ENCODE measurements around the gene UPF1. TPM values are rescaled to one million over a fixed set of nuclear protein-coding genes. Genes with fewer than 3 reads are reported as not detected.

The UPF1 gene
- total and polyA plus RNA-seq, 2 of the 13 experiments (the other 11 are each of a cell fraction or from before 2014, with no cell fraction given): 16.9 to 41.8 TPM

- Histone ChIP-seq H3K4me3 (replicated peaks in 1 of 3; ENCODE audit: insufficient read depth in 1 of 3, low read depth in 2 of 3, low read length in 3 of 3) (no peak overlapping the region), H2AFZ (ENCODE audit: low read length) (no peak overlapping the region), H3K36me3 (replicated peaks in 1 of 2; ENCODE audit: control insufficient read depth in 1 of 2, insufficient read depth in 2 of 2, low read length in 2 of 2) (no peaks in the 10 kb centered on the region), H3K9ac (ENCODE audit: insufficient read depth, low read depth, low read length) (no peak overlapping the region), H3K27ac (ENCODE audit: extremely low read length, insufficient read depth, low read length) (no peak overlapping the region), H3K27me3 (ENCODE audit: control insufficient read depth in 1 of 2, insufficient read depth in 2 of 2, low read length in 2 of 2) (peaks cover 0 to 1% of the 10 kb centered on the region in 2 experiments; a peak in 1 of 5 replicates), H4K20me1 (ENCODE audit: insufficient read depth, low read length) (peaks cover 12% of the 10 kb centered on the region), H3K9me3 (ENCODE audit: low read length) (no peaks in the 10 kb centered on the region), H3K79me2 (ENCODE audit: insufficient read depth, low read length) (peaks cover 19% of the 10 kb centered on the region), H3K4me1 (ENCODE audit: insufficient read depth, low read length) (peaks cover 13% of the 10 kb centered on the region; the same call in 1 of the 2 replicates), H3K4me2 (ENCODE audit: low read depth, low read length) (no peak overlapping the region)
- FAIRE-seq: no peak
- no peak for ATAC-seq
- POLR2A ChIA-PET: interaction anchor here (2.1 kb wide), 1 partner anchor 12 kb away, joined by 8 read pairs; no protein-coding TSS in a partner anchor
- WGBS (ENCODE audit: low lambda C conversion rate): 30% methylated on average over 6 of the region's 6 CpGs
- CTCF ChIA-PET (ENCODE audit: low intra/inter-chr PET ratio, low total read pairs): no interaction called here
- TF ChIP-seq NFE2L2 (IDR thresholded peaks at IDR 0.05; ENCODE audit: low read length) (no peak), SRSF4 (IDR thresholded peaks at IDR 0.05; ENCODE audit: low read depth, low read length, poor library complexity, severe bottlenecking) (no peak), ZNF607 (CRISPR knock-in tag; IDR thresholded peaks at IDR 0.05; ENCODE audit: borderline replicate concordance) (no peak), ZNF337 (CRISPR knock-in tag; IDR thresholded peaks at IDR 0.05; ENCODE audit: borderline replicate concordance, low read depth) (no peak), ARNT2 (CRISPR knock-in tag; IDR thresholded peaks at IDR 0.05; ENCODE audit: low read depth) (no peak), HNRNPUL1 (IDR thresholded peaks at IDR 0.05; ENCODE audit: low read depth, low read length) (no peak)
- no TSS peak for BruUV-seq (replicated peaks)
- in situ Hi-C loops (cut with HindIII; ENCODE audit: extremely low pct_ligation_motif_present, low pct_unique_long_range_greater_than_20kb): no loop called here
- no peak for DNase-seq (ENCODE audit: low spot score)
- intact Hi-C loops (cut with micrococcal nuclease; ENCODE audit: unreplicated experiment): no loop called here
Observed at GRCh38 chr19:18828786-18829185, 3.0 kb upstream of the UPF1 start.

GRCh38 chr19:18830488-18830887 is 1.3 kb upstream of the UPF1 start:
- ChIA-PET POLR2A (no interaction called here), CTCF (ENCODE audit: low intra/inter-chr PET ratio, low total read pairs) (no interaction called here)
- H3K4me1 ChIP-seq (ENCODE audit: insufficient read depth, low read length): peaks cover 30% of the 10 kb centered on the region
- peaks cover 29% of the 10 kb centered on the region for H4K20me1 ChIP-seq (ENCODE audit: insufficient read depth, low read length)
- no peak for TF ChIP-seq DMTF1 (CRISPR knock-in tag; IDR thresholded peaks at IDR 0.05)
- no peak for TF ChIP-seq PAF1 (CRISPR knock-in tag; IDR thresholded peaks at IDR 0.05)
- TF ChIP-seq YEATS2 (CRISPR knock-in tag; IDR thresholded peaks at IDR 0.05; ENCODE audit: borderline replicate concordance): no peak
- TF ChIP-seq ZNF768 (CRISPR knock-in tag; IDR thresholded peaks at IDR 0.05): peak; percentile 73; the same call in 1 of the 2 replicates
- no peak for TF ChIP-seq THAP9 (CRISPR knock-in tag; IDR thresholded peaks at IDR 0.05; ENCODE audit: borderline replicate concordance)
- no peak for TF ChIP-seq ZNF367 (CRISPR knock-in tag; IDR thresholded peaks at IDR 0.05; ENCODE audit: borderline replicate concordance)
- WGBS (ENCODE audit: low lambda C conversion rate): 83% methylated on average over 2 of the region's 2 CpGs
- intact Hi-C loops (cut with micrococcal nuclease; ENCODE audit: unreplicated experiment) (loop anchor here (5.0 kb wide), 1 partner anchor 33 kb away; no protein-coding TSS in a partner anchor), in situ Hi-C loops (cut with HindIII; ENCODE audit: extremely low pct_ligation_motif_present, low pct_unique_long_range_greater_than_20kb) (no loop called here)
- no peaks in the 10 kb centered on the region for H3K9me3 ChIP-seq (ENCODE audit: low read length)
- no peak overlapping the region for H3K4me3 ChIP-seq (replicated peaks in 1 of 3; ENCODE audit: insufficient read depth in 1 of 3, low read depth in 2 of 3, low read length in 3 of 3)
- H3K27ac ChIP-seq (ENCODE audit: extremely low read length, insufficient read depth, low read length): no peak overlapping the region
- FAIRE-seq (no peak), ATAC-seq (no peak), DNase-seq (ENCODE audit: low spot score) (no peak)
- H3K27me3 ChIP-seq (ENCODE audit: control insufficient read depth in 1 of 2, insufficient read depth in 2 of 2, low read length in 2 of 2): peaks cover 0 to 1% of the 10 kb centered on the region in 2 experiments; a peak in 1 of 5 replicates
- peaks cover 0 to 10% of the 10 kb centered on the region in 2 experiments; a peak in 3 of 5 replicates for H3K36me3 ChIP-seq (replicated peaks in 1 of 2; ENCODE audit: control insufficient read depth in 1 of 2, insufficient read depth in 2 of 2, low read length in 2 of 2)
- no peak overlapping the region for H2AFZ ChIP-seq (ENCODE audit: low read length)
- BruUV-seq (replicated peaks): no TSS peak
- H3K9ac ChIP-seq (ENCODE audit: insufficient read depth, low read depth, low read length): no peak overlapping the region
- no peak overlapping the region for H3K4me2 ChIP-seq (ENCODE audit: low read depth, low read length)
- peaks cover 36% of the 10 kb centered on the region for H3K79me2 ChIP-seq (ENCODE audit: insufficient read depth, low read length)

Data from HepG2 (cell line).